ENCODE data around the gene VOPP1.

Gene VOPP1

DNA sequence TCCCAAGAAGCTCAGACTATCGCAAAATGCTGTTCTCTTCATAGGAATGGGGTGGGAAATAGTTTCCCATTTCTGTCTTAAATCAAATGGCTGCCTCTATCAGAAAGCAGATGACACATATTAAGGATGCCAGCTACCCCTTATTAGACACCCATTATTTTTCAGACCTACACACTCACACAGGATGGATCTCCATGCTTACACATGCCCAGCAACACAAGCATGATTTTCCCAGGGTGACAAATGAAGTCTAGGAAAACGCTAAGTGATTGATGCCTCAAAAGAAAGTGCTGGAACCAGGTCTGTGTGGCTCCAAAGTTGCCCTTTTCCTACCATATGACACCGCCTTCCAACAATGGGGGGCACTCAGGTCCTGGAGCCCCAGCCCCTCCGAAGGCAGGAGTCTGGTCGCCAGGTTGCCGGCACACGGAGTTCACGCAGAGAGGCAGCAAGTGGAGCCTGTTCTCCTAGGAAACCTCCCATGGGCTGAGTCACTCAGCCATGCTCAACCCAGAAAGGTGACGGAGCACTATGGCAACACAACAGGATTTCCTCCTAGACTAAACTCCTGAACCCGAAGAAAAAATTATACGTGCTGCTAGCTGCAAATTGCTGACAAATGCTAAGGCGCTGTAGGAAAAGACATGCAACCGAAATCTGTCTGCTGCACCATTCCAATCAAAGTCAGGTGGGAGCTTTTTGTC lies 19.8 kb downstream of the VOPP1 start:
- TF ChIP-seq CTCF (IDR thresholded peaks at IDR 0.05; ENCODE audit: borderline replicate concordance, insufficient read depth, low read depth, low read length): no peak
- H3K4me3 ChIP-seq (ENCODE audit: low read depth, low read length): no peak overlapping the region

DNA sequence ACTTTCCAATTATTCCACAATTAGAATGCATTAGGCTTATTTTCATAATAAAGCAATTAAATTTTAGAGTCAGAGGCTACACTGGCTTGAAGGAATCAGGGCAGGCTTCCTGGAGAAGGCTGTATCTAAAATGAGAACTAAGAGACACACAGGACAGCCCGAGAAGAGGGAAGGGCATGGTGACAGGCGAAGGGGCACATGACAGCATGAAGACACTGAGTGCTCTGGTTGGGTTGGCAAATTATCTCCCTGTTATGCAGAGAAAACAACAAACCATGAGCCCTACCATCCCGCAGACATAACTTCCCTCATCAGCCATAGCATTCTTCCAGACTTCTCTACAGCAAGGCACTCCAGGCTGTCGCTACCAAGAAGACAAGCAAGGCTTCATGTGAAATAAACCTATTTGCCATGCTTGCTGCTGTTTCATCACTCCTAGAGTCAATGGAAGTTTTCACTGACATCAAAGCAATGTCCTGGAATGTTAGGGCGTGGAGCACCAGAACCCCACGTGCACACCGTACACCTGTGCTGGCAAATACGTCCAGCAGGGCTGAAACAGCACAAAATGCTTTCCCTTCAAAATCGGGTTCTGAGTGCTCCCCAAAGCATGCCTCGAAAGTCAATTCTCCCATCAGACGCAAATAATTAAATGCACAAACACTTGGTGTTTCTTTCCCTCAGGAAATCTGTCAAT lies 21.3 kb downstream of the VOPP1 start:
- no peak for TF ChIP-seq CTCF (IDR thresholded peaks at IDR 0.05; ENCODE audit: borderline replicate concordance, insufficient read depth, low read depth, low read length)
- H3K4me3 ChIP-seq (ENCODE audit: low read depth, low read length): no peak overlapping the region

- no peak overlapping the region for H3K4me3 ChIP-seq (ENCODE audit: low read depth, low read length)
- TF ChIP-seq CTCF (IDR thresholded peaks at IDR 0.05; ENCODE audit: borderline replicate concordance, insufficient read depth, low read depth, low read length): peak; percentile 73
Observed at GRCh38 chr7:55550010-55550663, 22.2 kb downstream of the VOPP1 start.

DNA sequence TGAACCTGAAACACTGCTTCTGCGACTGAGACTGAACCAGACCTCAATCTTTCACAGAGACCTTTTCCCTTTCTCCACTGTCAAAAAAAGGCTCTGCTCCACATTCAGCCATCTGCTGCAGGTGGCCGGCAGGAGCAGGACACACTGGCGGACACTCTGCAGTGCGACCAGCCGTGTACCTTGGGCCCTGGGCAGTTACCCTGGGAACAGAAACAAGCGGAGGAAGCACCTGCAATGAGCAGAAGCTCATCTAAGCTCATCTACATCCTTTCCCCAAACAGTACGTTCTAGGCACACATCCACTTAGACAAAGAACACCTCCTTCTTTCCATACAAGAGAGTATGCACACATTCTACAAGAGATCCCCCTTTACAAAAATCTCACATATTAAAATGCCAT lies 22.8 kb downstream of the VOPP1 start:
- TF ChIP-seq CTCF (IDR thresholded peaks at IDR 0.05; ENCODE audit: borderline replicate concordance, insufficient read depth, low read depth, low read length): no peak
- no peak overlapping the region for H3K4me3 ChIP-seq (ENCODE audit: low read depth, low read length)

GRCh38 chr7:55548295-55548731 lies 24.0 kb downstream of the VOPP1 start:
- no peak for TF ChIP-seq CTCF (IDR thresholded peaks at IDR 0.05; ENCODE audit: borderline replicate concordance, insufficient read depth, low read depth, low read length)
- peak overlapping the region; percentile 4 for H3K4me3 ChIP-seq (ENCODE audit: low read depth, low read length)

- TF ChIP-seq CTCF (IDR thresholded peaks at IDR 0.05; ENCODE audit: borderline replicate concordance, insufficient read depth, low read depth, low read length): no peak
- no peak overlapping the region for H3K4me3 ChIP-seq (ENCODE audit: low read depth, low read length)
Observed at GRCh38 chr7:55546814-55547213, 25.5 kb downstream of the VOPP1 start.
